ENCODE data around the gene LIN7A.

Gene LIN7A, protein sequence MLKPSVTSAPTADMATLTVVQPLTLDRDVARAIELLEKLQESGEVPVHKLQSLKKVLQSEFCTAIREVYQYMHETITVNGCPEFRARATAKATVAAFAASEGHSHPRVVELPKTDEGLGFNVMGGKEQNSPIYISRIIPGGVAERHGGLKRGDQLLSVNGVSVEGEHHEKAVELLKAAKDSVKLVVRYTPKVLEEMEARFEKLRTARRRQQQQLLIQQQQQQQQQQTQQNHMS

DNA sequence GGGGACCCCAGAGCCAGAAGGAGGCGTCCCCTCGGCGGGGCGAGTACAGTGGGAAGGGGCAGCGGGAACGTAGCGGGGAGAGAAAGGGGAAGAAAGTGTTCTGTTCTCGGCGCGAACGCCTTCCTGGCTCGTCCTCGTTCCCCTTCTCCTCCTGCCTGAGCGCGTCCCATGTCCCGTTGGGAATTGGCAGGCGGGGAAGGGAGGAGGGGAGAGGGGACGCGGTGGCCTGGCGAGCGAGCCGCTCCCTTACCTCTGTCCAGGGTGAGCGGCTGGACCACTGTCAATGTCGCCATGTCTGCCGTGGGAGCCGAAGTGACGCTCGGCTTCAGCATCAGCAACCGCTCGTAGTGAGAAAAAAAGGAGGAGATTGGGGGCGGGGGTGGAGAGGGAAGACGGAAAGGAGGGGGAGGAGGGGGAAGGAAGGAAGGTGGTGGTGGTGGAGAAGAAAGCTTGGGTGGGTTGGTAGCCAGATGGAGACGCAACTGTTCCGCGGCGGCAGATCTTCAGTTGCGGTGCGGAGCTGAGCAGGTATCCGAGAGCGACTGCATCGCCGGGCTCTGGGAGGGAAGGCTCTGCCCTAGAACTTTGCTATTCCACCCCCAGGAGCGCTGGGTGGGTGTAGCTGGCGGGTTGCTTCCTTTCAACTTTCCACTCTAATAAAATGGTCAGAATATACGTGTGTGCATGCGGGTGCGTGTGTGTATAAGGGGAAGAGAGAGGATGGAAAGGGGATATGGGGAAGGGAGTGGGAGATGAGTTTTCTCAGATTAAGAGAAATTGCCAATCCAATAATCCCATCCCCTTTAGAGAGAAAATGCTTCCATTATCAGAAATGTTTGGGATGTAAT, at the start of gene LIN7A:
LIN7A (minus strand) TSS at position 544 of the 848 bp plus-strand sequence; CDS start at position 332, 212 bp downstream.
- DNase-seq = no peak

DNA sequence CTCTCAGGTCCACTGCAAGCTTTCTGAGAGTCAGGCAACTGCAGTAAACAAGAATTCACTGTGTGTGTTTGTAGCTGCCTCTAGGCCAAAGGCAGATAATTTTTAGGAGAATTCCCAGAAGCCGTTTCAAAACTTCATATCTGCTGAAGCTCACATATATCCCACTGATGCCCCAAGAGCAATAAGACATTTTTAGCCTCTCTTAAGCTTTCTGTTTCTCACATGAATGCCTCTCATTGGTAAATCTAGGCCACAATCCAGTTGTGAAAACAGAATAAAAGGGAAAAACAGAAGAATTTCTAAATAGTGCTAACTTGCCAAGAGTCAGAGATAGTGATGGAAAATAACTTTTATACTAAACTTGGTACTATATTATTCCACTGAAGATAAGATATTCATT, 48.5 kb upstream of the LIN7A start:
- DNase-seq = no peak

DNA sequence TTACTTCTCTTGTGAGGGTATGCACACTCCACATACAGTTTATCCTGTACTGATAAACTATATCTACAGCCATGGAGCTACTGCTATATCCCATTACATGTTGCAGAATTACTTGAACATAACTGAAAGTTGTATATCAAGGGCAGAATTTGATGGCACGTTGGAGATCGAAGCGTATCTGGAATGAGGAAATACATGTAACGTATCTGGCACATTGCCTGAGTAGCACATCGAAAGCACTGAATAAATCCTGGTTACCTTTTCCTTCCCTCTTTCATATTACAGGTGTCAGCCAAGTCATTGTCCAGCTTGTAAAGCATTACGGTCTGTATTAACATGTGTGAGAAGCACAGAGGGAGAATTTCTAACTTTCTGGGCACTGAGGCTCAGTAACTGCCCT, 42.1 kb upstream of the LIN7A start:
- DNase-seq = no peak

DNA sequence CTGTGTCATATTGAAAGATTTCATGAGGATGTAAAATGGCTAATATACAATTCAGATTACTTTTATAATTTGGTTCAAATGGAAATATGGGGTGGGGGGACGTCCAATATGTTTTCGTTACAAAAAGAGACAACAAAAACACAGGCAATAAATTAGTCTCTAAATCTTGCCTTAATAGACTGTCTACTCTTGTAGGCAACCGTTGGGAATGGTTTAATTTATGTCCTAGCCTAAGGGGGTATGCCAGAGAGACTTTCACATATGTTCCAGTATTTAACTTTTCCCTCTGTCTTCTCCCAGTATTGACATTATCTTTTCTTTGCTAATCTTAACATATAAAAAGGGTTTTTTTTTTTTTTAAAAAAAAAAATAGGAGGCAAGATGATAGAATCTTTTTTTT, 41.5 kb upstream of the LIN7A start:
- DNase-seq = no peak

DNA sequence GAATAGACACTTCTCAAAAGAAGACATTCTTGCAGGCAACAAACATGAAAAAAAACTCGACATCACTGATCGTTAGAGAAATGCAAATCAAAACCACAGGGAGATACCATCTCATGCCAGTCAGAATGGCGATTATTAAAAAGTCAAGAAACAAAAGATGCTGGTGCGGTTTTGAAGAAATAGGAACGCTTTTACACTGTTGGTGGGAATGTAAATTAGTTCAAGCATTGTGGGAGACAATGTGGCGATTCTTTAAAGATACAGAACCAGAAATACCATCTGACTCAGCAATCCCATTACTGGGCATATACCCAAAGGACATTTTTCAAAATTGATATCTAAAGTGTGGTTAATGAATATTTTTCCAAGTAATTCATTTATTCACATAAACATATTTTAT, 39.6 kb upstream of the LIN7A start:
- DNase-seq = no peak

DNA sequence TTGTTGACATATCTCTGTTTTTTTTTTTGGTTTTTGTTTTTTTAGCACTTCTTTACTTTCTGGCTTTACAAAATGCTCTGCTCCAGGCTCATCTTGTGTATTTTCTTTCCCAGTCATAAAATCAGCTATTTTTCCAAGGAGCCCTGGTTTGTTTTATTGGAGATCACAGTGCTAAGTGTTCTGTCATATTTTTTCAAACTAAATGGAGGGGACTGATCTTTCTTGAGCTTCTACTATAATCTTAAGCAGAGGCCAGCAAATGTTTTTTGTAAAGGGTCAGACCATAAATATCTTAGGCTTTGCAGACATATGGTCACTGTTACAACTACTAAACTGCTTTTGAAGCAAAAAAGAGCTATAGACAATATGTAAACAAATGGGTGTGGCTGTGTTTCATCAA, 30.6 kb upstream of the LIN7A start:
- DNase-seq = no peak

DNA sequence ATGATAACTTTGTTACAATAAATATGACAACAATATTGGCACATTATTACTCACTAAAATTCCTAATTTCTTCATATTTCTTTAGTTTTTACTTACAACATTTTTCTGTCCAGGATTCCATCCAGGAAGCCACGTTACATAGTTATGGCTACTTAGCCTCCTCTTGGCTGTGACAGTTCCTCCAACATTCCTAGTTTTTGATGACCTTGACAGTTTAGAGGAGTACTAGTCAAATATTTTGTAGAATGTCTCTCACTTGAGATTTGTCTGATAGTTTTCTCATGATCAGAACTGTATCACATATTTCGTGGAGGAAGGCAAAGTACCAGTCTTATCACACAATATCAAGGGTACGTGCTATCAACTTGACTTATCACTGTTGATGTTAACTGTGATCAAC, 29.8 kb upstream of the LIN7A start:
- no peak for DNase-seq

DNA sequence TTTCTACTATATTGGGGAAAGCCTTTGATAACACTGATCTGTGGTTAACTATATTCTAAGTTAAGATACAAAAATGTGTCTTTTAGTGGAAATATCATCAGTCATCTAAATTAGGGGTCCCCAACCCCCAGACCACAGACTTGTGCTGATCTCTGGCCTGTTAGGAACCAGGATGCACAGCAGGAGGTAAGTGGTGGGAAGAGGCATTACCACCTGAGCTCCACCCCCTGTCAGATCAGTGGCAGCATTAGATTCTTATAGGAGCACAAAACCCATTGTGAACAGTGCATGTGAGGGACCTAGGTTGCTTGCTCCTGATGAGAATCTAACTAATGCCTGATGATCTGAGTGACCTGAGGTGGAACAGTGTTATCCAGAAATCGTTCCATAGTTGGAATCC, 28.3 kb upstream of the LIN7A start:
- no peak for DNase-seq

DNA sequence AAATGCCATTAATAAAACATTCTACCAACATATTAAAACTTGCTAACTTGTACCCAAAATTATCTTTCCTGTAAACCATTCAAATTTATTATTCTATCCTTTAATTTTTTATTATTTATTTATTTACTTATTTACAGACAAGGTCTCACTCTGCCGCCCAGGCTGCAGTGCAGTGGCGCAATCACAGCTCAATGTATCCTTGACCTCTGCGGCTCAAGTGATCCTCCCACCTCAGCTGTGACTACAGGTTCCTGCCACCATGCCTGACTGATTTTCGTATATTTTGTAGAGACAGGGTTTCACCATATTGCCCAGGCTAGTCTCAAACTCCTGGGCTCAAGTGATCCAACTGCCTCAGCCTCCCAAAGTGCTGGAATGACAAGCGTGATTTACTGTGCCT, 20.4 kb upstream of the LIN7A start:
- no peak for DNase-seq

DNA sequence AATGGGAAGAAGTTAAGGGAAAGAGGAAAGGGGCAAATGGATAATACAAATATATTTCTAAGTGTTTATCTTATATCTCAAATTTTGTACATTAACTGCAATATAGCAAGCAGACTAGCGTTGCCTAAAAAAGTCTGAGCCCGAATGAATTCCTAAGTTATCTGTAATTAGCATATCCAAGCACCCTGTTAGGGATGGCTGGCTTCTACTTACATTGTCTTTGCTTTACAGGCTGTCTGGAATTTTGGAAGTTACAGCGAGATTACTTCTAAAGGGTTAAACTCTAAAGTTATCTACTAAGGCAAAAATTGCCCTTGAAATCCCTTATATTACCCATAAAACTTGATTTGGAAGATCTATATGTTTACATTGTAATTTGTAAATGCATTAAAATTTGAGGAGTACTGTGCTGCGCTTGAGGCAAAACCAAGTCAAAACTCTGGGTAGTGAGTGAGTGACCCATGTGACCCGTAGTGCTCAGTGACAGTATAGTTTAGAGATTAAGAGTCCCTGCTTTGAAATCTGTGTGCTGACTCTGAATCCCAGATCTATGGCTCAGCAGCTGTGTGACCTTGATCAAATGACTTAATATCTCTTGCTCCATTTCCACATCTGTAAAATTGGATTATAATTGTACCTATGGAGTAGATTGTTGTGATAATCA, 17.3 kb upstream of the LIN7A start:
- no peak for DNase-seq

DNA sequence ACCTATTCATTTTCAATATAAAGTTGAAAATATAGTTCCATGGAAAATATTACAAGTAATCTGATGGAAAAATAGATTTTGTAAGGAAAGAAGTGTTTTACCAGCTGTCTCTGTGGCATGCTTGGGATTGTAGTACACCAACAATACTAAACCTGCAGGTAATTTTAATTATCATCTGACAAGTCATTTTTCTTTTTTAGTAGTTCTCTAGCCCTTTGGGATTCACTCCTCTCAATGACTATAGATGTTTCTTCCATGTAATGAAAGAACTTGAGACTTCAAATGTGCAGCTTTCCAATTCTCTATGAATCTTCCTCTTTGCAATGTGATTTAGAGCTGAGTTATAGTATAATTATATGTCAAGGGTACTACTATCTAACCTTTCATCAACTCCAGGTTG, 14.7 kb upstream of the LIN7A start:
- no peak for DNase-seq

DNA sequence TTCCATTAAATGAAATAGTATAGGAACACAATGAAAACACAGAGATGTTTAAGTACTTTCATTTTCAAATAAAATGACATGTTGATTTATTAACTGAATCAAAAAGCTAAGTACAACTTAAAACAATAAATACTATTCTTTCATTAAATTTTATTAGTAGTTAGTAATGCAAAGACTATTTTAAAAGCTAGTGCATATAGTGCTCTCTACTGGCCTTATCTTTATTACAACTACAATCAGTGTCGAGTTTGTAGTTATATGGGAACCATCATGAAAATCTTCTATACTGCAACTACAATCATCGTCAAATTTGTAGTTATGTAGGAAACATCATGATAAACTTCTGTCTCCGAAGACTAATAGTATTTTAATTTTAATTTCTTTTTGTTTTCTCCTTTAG, 8.9 kb upstream of the LIN7A start:
- DNase-seq = no peak

DNA sequence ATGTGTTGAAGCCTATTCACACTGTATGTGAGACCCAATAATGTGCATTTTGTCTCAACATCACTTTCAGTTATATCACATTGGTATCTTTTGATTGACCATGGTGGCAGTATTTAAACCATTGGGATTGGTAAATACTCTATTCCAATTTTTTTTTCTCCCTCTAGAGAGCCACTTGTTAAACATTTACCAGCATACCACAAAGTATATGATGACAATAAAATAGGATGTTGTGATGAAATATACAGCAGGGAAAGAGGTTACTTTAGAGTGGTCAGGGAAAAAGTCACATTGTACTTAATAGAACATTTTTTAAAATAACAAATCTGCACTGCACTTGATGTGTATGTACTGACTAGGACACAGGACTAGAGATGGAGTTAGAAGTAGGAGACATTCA, 5.6 kb upstream of the LIN7A start:
- DNase-seq = no peak

DNA sequence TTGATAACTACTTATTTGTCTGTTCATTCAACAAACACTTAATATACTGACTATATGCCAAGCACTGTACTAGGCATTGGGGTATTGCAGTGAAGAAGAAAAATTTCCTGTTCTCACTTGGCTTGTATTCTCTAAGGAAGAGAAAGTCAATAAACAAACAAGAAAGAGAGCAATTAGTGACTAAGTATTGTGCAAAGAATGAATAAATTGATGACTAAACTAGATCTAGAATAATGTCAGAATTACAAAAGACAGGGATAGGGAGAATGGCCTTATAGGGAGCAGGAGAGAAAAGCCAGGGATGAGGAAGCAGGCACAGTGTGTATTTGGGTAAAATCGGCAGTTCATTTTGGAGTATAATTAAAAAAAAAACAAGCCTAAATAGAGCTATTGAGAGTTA, 4.2 kb upstream of the LIN7A start:
- no peak for DNase-seq

DNA sequence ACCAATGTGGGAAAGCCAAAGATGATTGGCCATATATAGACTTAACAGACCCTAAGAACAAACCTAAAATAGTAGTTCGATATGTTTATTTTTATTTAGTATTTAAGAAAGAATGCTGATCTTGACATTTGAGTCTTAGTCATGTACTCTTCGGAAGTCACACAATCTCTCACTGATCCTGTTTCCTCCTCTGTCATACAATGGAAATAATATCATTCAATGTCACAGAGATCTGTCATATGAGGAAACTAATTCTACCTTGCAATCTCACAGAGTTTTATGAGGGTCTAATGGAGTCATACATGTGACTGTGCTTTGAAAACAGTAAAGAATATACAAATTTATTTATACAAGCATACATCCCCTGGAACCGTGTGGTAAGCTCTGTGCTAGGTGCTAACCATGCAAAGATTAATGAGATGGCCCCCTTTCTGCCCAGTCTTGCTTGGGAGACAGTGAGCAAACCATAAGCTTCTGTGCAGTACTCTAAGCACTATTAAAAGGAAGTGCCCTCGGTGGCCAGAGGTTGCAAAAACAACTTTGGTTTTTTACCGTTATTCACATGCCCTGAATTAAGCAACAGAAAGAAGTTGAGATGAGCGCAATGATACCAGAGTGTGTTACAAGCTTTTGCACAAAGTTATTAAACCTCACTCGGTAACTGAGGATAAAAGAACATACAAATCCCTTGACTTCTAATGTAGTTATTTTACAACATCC, 1.7 kb upstream of the LIN7A start:
- no peak for DNase-seq

DNA sequence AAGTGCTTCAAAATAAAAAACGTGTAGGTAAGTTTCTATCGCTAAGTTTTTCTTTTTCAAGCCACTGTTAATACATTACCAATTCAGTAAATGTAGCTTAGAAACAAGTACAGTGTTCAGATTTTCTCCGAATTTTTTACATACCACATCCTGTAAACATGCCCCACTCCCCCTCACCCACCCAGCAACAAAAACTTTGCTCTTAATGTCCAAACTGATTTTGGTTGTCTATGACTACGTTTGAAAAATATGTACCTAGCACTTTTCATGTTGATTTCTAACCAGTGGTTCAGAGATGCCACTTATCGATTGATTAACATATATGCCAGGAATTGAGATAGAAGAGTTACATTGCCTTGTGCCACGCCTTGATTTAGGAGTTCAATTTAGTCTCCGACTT, 663 bp upstream of the LIN7A start:
- DNase-seq = no peak

DNA sequence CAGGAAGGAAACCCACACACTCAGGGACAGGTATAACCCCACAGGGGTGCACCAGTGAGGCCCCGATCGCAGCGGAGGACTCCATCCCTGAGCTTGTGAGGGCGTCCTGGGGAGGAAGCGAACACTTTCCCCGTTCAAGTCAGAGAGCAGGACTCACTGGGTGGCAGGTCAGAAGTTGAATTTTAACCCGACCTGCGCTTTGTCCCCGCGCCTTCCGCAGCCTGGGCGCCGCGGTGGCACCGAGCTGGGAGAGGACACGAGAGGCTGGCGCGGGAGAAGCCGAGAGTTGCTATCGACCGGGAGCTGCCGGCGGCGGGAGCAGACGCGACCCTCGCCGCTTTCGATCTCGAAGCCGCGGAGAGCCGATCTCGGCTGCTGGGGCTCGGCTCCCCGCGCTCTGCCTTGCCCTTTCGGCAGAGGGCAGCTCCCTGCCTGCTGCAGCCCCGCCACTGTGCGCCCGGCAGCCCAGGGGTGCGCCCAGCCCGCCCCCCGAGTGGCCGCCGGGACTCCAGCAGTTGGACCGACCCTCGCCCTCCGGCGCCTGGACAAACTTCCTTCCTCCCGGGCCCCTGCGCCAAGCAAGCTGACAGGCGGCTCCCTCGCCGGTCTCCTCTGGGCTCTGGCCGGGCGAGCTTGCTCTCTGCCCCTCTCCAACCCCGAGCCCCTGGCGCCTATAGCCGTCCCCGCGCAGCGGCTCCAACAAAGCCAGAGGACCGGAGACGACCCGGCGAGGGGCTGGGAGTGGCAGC, 918 bp downstream of the LIN7A start:
- DNase-seq = no peak

DNA sequence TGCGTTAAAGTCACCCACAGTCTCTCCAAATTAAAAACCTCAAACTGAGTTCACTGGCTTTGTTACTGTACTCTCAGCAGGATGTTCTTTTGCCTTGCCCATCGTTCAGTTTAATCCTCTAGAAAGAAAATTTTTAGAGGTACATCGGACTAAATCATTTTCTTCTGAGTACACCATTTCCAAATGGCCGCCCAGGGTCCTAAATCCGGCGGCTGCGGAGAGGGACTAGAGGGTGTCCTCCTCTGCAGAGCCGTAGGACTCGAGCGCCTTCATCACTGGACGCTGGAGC, 1.4 kb downstream of the LIN7A start:
- DNase-seq = no peak

DNA sequence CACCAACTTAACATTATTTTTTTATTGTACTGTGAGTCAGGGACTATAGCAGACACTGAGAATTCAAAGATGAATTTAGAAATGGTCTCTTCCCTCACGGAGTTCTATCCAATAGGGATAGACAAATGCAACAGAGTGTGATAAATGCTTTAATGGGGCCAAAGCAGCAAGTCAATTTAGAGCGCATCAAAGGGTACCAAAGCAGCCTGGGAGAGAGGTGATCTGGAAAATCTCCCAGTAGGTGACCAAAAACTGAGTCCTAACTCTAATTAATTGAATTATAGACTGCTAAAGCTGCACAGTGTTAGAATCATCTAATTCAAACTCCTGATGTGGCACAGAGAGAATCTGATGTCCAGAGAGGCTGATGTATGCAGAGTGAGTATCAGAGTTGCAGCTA, 2.6 kb downstream of the LIN7A start:
- DNase-seq = no peak

DNA sequence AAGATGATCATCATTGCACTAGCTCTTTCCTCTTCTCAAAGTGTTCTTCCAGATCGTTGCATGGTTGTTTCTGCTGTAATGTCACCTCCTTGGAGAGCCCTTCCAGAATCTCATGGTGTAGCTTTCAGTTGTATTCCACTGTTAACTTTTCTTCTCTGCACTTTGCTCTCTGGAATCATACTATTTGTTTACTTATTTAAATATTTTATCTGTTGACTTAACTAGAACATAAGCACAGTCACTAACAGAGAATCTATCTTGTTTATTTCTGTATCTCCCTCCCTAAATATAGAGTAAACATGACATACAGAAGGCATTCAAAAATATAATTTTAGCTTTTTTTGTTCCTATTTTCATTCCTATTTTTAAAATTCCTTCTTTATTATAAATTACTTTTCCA, 11.8 kb downstream of the LIN7A start:
- no peak for DNase-seq

DNA sequence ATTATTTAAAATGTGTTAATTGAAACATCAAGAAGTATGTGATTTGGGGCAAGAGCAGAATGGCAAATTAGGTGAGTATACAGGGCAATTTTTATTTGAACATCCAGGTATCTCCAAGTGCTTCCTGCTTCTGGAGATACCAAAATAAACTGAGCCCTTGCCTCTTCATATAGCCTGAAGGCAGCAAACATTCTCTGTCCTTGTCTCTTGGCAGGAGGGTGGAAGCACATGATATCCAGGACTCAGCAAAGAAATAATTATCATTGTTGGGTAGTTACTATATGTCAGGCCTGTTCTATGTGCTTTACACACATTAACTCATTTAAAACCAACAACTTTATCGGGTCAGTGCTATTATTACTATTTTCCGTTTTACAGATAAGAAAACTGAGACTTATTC, 12.5 kb downstream of the LIN7A start:
- DNase-seq = no peak

DNA sequence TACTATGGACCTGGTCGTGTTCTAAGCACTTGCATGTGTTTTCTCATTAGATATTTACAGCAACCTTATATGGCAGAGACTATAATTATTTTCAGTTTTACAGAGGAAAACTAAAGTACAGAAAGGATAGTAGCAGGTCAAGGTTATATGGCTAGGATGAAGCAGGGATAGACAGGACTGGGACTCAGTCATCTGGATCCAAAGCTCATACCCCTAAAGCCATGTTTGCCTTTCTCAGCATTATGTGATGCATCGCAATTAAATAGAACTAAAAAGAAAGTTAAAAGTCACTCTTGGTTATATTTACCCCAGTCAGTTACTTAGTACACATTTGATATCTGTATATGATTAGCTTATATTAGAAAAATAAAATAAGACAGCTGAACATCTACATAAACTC, 13.3 kb downstream of the LIN7A start:
- no peak for DNase-seq

DNA sequence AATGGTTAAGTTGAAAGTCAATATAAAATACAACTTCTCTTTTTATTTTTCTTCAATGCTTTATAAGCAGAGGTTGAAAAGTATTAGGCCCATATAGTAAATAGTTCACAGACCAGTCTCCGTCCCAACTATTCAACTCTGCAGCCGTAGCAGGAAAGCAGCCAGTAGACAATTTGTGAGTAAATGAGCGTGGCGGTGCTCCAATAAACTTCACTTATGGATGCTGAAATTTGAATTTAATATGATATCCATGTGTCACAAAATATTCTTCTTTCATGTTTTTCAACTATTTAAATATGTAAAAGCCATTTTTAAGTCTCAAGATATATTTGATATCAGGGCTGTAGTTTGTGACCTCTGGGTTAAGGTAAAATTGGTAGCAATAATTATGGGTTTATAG, 17.7 kb downstream of the LIN7A start:
- no peak for DNase-seq

Measured in activated CD4-positive, CD25-positive, alpha-beta regulatory T cell (primary cell).